Measurements from ENCODE around the gene GFOD2.
A peak's percentile ranks its signal among the peaks of the same experiment; 100 is the strongest.
"Not testable (repeated sequence)": the region's sequence is repeated elsewhere in the genome, so short reads cannot be mapped to it uniquely, and the experiment has no call there.

The GFOD2 gene, protein sequence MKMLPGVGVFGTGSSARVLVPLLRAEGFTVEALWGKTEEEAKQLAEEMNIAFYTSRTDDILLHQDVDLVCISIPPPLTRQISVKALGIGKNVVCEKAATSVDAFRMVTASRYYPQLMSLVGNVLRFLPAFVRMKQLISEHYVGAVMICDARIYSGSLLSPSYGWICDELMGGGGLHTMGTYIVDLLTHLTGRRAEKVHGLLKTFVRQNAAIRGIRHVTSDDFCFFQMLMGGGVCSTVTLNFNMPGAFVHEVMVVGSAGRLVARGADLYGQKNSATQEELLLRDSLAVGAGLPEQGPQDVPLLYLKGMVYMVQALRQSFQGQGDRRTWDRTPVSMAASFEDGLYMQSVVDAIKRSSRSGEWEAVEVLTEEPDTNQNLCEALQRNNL

DNA sequence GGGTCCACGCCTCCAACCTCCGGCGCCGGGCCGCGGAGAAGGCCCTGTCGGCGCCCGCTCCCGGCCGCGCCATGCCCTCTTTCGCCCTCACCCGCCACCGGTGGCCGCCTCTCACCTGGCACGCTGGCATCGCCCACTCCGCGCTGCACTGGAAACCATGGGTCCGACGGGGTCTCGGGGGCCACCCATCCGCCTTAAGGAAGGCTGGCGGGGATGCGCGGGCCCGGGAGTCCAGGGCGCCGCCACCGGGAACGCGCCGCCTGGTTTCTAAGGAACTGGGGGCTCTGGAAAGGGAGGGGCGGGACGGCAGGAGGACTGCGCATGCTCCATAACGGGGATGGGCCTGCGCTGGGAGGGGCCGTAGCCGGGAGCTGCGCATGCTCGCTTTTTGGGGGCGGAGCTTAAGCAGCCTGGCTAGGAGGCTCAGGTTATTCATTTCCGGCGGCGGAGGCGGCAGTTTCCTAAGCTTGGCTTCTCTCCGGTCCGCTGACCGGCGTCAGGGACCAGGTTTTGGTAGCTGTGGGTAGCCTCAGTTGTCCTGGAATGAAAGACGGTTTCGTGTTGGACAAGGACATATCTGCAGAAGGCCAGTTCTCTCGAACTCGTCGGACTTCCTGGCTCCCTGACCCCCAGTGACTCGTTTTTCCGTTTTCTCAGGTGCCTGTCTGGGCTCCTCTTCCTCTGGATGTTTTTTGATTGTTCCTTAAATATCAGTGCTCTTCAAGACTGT is at the start of gene GFOD2:
Gene GFOD2 (minus strand): TSS at position 269 of the 730 bp plus-strand sequence. CDS start 33,601 bp downstream, outside the sequence.
- peak; percentile 98 for DNase-seq (ENCODE audit: low spot score)

DNA sequence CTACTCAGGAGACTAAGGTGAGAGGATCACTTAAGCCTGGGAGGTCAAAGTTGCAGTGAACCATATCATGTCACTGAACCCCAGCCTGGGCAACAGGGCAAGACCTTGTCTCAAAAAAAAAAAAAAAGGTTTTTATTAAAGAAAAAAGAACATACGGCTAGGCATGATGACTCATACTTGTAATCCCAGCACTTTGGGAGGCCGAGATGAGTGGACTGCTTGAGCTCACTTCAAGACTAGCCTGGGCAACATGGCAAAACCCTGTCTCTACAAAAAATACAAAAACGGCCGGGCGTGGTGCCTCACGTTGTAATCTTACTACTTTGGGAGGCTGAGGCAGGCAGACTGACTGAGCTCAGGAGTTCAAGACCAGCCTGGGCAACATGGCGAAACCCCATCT is 48.8 kb upstream of the GFOD2 start:
- no peak for DNase-seq (ENCODE audit: low spot score)

DNA sequence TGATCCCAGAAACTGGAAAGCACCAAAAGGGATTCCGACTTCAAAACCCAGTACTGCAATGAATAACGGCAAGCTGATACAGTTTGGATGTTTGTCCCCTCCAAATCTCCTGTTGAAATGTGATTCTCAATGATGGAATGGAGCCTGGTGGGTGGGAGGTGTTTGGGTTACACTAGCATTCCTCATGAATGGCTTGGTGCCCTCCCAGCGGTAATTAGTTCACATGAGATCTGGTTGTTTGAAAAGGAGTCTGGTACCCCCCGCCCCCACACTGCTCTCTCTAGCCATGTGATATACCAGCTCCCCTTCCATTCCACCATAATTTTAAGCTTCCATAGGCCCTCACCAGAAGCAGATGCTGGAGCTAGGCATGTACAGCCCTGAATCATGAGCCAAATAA is 47.2 kb upstream of the GFOD2 start:
- DNase-seq (ENCODE audit: low spot score) = no peak

DNA sequence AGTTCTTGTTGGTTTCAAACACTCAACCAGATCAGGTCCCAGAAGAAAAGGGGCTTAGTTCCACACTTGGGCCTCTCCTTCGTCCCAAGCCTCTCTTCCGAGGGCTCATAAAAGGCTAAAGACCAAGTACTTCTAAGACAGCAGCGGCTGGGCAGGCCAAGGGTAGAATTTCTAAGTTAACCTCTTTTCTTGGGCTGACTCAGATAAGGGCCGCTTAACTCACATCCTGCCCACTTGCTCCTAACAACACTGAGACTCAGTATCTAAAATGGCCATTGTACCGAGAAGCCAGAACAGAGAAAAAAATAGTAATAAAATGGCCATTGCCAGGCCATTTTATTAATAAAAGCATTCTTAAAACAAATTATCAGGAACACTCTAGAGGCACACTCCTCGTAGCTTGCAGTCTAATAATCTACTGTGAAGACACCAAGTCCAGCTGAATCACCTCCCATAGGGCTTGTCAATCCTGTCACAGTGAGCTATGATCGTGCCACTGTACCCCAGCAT is 45.1 kb upstream of the GFOD2 start:
- peak; percentile 57 for DNase-seq (ENCODE audit: low spot score)

DNA sequence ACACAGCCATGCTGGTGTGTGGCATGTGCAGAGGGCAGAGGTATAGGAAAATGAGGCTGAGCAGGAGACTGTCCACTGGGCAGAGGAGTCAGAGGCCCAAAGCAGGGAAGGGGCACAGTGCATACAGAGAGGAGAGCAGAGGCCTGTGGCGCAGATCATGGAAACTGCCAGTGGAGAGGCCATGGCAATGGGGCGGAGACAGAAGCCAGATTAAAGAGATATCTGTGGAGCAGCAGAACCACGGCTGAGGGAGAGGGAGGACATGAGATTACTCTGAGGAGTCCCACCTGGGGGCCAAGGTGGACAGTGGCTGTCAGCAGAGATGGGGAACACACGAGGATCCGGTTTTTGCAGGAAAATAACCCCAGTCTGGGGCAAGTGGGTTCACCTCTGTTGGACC is 44.0 kb upstream of the GFOD2 start:
- peak; percentile 66 for DNase-seq (ENCODE audit: low spot score)

DNA sequence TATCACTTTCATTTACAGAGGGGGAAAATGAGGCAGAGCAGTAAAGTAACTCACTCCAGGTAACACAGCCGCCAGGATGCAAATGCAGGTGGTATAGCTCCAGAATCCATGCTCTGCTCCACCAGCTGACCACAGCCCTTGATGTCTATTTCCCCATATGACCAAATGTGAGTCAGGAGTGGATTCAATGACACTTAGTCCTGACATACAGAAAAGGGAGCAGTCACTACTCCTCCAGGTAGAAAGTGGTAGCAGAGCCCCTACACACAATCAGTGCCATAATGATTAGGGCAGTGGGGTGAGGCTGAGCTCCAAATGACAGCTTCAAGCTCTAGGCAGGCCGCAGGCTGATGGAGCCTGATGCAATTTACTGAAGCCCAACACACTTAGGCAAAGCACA is 43.3 kb upstream of the GFOD2 start:
- no peak for DNase-seq (ENCODE audit: low spot score)

DNA sequence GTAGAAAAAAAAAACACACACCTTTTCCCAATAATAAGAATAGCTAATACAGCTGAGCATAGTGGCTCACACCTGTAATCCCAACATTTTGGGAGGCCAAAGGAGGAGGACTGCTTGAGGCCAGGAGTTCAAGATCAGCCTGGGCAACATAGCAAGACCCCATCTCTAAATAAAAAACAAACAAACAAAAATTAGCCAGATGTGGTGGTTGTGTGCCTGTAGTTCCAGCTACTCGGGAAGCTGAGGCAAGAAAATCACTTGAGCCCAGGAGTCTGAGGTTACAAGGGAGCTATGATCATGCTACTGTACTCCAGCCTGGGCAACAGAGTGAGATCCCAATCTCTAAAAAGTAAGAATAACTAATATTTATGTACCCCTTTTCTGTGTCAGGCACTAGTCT is 42.8 kb upstream of the GFOD2 start:
- DNase-seq (ENCODE audit: low spot score) = no peak

DNA sequence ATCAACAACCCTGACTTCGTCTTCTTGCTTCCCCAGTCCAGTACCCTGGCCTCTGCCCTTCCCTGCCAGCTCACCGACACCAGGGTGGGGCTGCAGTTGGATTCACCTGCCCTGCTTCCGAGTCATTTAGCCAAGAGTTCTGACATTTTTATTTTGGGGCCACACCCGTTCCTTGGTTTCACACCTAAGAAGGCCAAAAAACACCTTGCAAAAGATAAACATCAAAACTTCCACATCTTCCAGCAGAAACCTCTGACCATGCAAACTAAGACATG is 41.8 kb upstream of the GFOD2 start:
- no peak for DNase-seq (ENCODE audit: low spot score)

DNA sequence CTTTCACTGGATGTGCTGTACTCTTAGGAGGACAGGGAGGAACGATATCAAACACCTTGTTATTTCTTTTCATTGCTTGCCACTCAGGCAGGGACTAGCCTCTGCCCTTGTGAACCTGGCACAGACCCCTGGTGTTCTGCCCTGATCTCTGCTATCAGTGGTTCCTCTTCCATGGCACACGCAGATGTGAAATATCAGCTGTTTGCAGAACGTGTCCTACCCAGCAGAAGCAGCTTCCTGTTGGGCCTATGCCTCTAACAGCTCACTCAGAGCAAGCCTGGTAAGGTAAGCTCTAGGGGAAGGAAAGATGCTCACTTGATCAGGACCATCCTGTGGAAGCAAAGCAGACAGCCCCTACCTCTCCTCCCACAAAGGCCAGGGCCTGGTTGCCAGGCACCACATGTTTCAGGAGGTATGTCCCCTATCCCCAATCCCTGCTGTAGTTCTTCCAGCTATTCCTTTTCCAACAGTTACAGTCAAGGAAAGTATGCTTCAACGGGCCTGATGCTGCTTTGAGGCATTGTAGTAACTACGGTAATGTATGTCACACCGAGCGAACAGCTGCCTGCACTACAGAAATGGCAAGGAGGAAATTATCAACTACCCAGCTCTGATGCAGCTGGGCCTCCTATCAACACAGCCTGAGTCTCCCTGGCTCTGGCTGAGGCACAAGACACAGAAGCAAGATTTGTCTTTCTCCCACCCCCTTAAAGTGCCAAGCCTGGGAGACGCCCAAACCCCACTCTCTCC is 41.3 kb upstream of the GFOD2 start:
- DNase-seq (ENCODE audit: low spot score) = peak; percentile 84

DNA sequence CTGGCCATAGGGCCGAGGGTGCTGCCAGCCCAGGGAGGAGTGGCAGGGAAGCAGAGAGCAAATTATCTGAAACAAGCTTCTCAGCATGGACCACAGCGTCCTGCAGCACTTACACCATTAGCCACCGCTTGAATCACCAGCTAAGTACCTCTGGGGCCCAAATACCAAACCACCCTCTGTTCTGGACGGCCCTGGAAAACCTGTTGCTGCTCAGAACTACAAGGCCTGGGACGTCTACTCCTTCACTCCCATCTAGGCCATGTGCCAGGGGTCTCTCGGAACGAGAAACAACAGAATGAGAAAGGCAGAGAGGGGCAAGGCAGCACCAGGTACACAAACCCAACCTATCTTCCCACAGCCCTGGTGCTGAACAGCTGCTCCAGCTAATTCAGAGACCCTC is 39.9 kb upstream of the GFOD2 start:
- DNase-seq (ENCODE audit: low spot score) = no peak

DNA sequence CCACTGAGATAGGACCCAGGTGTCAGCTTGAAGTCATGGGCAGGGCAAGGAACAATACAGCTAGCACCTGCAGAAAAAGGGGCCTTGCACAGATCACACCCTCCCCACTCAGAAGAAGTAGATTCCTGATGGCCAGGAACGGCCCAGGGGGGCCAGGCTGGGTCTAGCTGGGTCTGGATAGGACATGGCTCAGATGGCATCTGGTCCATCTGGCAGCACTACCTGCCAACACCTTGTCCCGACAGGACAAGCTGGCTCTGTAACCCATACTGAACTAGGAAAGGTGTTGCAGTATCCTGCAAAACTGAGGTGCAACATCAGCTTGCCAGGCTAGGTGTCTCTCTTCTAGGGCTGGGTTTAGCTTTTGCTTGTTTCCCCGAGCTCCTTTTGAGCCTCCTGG is 38.9 kb upstream of the GFOD2 start:
- no peak for DNase-seq (ENCODE audit: low spot score)

DNA sequence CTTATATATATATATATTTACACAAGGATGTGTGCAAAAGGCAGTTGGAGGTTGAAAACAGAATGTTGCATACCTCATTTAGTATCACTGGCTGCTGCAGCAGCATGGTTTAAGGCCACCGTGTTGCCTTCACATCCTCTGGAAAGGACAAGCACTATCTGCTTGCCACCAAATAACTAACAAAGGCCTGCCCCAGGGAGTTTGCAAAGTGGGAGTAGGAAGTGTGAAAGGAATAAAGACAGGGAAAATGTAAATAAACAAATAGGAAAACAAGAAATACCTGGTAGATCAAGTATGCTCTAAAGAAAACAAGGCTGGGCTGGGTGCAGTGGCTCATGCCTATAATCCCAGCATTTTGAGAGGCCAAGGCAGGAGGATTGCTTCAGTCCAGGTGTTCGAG is 33.5 kb upstream of the GFOD2 start:
- no peak for DNase-seq (ENCODE audit: low spot score)

DNA sequence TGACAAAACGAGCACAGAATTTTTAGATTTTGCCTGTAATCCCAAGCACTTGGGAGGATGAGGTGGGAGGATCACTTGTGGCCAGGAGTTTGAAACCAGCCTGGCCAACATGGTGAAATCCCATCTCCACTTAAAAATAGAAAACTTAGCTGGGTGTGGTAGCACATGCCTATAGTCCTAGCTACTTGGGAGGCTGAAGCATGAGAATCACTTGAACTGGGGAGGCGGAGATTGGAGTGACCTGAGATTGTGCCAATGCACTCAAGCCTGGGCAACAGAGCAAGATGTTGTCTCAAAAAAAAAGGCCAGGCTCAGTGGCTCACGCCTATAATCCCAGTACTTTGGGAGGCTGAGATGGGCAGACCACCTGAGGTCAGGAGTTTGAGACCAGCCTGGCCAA is 32.2 kb upstream of the GFOD2 start:
- not testable (repeated sequence) for DNase-seq (ENCODE audit: low spot score)

DNA sequence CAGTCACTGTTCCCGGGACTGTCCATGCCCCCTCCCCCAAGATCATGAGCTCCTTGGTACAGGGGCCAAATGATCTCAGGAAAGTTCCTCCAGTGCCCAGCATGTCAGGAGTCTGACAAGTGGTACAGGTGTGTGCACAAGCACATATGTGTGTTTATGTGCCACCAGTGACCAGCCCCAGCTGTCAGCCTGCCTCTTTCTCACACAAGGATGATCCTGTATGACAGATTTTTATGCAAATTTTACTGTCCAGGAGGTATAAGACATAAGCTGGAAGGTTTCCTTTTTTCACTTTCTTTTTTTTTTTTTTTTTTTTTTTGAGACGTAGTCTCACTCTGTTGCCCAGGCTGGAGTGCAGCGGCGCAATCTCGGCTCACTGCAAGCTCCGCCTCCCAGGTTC is 31.4 kb upstream of the GFOD2 start:
- no peak for DNase-seq (ENCODE audit: low spot score)

DNA sequence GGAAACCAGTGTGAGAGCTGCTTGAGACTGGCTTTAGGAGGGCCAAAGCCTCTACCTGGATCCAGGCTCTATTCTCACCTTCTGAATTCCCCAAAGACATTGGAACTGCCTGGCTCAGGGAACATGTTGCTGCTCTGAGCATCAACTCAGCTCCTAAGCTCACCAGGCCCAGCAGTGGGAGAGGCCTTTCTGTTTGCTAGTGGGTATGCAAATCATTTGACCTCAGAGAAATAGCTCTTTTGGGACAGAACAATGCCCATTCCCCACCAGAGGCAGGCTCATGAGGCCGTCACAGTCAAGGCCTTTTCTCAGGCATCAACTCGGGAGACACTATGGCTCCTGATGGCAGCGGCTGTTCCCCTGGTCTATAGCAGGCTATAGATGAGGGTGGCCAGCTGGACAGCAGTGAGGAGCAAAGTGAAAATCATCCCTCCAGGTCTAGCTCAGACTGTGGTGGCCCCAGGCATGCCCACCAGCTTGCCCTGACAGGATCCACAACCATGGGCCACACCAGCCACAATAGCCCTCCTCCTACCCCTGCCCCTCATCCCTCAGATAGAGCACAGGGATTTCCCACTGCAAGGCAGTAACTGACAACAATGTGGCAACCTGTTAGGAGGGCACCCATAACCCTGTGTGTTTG is 30.4 kb upstream of the GFOD2 start:
- no peak for DNase-seq (ENCODE audit: low spot score)

DNA sequence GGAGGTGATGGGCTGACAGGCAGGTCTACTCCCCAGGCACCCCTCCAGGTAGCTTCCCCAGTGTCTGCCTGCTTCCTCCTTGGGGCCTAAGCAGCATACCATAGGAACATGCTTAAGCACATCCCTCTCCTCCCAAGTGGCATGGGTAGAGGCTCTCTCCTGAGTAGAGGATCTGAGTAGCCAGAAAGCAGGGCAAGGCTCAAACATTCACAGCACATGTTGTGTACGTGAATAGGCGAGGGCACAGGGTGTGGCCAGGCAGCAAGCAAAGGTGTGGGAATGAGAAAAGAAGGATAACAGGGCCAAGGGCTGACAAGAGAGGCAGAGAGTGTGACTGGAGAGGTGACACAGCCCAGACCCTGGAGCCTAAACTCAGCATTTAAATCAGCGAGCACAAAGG is 29.7 kb upstream of the GFOD2 start:
- DNase-seq (ENCODE audit: low spot score) = peak; percentile 59

DNA sequence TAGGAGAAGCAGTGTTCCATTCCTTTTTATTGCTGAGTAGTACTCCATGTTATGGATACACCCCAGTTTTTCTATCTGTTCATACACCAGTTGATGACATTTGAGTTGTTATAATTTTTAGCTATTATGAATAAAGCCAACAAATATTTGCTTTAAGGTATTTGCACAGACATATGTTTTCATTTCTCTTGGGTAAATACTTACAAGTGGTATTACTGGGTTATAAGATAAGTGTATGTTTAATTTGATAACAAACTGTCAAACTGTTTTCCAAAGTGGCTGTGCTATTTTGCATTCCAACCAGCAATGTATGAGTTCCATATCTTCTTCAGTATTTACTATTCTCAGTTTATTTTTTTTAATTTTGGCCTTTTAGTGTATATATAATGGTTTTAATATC is 27.7 kb upstream of the GFOD2 start:
- DNase-seq (ENCODE audit: low spot score) = peak; percentile 73

DNA sequence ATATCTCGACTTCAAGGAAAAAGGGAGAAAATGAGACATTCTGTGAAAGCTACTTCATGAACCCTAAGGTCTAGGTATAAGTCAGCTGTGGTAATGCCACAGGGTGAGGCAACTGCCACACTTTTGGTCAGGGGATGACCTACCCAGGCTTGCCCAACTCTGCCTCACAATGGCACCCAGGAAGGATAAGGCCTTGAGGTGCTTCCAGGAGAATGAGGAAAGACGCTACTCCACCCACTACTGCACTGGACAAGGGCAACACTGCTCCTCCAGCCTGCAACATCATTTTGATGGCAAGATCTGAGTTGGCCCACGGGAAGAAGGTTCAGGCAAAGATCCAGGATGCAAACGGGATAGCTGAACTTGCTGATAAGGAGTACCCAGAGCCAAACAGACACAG is 22.0 kb upstream of the GFOD2 start:
- DNase-seq (ENCODE audit: low spot score) = no peak

DNA sequence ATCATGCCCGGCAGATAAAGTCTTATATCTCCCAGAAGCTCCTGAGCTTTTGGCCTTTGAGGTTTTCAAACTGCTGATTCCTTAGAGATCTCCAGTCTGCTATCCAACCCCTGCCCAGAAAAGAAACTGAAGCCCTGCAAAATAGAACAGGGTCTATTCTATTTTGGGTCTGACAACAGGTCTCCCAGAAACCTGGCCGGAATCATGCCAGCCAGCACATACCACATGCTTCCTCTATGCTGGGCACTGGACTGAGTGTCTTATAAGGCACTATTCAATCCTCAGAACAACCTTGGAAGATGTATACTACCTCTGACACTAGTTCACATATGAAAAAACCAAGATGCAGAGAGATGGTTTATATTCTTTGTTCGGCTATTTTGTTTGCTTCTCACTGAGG is 21.3 kb upstream of the GFOD2 start:
- no peak for DNase-seq (ENCODE audit: low spot score)

DNA sequence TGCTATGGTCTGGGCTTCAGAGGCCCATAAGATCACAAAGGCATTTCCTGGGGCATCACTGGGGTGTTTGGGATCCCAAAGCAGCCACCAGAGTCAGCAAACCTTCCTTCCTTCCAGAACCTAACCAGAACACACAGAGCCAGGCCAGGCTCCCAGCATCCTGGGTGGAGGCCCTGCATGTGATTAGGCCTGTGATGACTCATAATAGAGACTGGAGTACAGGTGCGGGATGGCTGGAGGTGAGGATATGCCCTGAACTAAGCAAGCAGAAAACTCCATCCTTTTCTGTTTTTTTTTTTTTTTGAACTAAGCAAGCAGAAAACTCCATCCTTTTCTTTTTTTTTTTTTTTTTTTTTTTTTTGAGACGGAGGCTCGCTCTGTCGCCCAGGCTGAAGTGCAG is 17.7 kb upstream of the GFOD2 start:
- DNase-seq (ENCODE audit: low spot score) = no peak

DNA sequence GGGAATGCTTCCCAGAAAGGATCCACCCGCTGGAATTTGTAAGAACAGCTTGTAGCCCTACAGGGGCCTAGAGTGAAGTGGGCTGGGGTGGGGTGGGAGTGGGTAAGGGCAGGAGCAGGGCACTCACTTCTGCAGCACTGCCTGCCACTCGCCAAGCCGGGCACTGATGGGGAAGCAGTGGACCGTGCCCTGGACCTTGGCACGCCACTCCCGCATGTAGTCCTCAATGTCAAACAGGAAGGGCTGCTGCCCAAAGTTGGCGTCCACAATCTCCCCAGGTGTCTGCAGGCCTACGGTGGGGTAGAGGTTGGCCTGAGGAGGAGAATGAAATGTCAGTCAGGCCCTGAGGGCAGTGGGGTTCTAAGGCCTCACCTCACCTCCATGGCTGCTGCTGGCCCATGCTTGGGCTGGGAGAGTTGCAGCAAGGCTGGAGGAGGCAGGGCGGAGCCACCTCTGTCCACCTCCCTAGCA is 15.7 kb upstream of the GFOD2 start:
- DNase-seq (ENCODE audit: low spot score) = no peak

DNA sequence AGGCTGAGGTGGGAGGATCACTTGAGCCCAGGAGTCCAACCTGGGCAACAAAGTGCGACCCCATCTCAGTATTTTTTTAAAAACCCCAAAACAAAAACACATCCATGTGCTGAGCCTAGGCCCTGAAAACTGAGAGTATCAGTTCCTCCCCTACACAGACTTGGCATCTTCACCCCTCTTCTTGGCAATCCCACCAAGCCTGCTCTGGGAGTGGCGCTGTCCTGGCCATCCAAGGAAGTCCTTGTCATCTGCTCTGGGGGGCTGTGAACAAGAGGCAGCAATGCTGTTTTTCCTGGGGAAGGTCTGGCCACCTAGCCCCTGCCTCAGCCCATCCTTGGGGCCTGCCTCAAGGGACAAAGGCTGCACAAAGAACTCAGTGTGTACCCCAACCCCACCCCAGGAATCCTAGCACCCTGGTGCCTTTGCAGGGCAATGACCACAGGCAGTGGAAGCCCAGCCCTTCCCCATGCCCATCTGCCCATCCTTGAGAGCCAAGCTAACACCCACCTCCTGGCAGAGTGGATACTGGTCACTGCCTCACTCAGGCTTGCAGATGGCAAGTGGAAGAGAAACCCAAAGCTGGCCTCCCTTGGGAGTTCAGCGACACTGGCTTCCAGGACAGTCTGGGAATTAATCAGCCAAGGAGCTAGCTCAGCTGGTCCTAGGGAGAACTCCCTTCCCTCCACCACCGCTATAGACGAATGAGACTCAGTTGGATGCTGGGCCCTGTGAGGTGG is 14.8 kb upstream of the GFOD2 start:
- DNase-seq (ENCODE audit: low spot score) = no peak
